HG02642 (cell line): ENCODE measurements around the gene UCK2.

Experiments used
- ATAC-seq: cut with Tn5 transposase; IDR thresholded peaks from one replicate; pipeline ENCODE4 v1.9.1; 2021; ENCODE audit warnings: mild to moderate bottlenecking; ENCODE audit not compliant: unreplicated experiment, poor library complexity

Gene UCK2

DNA sequence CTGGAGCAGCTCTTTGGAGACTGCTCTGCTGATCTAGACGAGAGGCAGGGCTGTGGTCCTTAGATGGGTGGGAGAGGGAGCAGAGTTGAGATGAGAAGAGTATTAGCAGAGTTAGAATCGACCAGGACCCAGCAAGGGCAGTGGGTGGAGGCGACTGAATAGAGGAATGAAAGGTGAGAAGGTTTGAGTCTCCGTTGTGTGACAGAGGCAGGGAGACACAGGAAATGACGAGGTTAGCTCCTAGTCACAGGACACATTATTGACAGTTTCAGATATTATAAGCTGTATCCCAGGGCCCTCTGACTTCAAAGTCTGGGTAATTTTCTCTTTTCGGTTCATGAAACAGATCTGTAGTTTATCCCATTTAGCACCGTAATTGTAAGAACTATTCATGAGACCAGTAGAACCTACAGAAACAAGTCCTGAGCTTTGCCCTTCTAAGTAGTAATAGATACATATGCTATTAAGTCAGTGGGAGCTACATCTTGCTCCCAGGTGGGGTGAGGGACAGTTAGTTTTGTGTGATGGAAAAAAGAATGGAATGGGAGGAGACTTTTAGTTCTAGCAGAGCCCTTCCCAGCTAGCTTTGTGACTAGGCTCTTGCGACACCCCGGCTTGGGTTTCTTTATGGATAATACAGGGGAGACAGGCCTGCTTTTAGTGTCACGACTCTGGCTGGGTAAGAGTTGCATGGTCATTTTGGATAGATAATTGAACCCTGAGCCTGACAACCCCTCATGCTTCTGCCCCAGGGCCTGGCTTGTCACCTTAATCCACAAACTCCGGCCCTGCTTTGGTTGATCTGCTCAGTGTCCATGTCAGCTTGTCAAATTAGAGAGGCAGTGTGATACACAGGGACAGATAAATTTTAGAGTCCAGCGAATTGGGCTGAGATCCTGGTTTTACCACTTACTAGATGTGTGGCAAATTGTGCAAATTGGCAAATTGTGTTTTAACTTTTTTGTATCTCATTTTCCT lies 70.2 kb downstream of the UCK2 start:
- ATAC-seq, result no peak

DNA sequence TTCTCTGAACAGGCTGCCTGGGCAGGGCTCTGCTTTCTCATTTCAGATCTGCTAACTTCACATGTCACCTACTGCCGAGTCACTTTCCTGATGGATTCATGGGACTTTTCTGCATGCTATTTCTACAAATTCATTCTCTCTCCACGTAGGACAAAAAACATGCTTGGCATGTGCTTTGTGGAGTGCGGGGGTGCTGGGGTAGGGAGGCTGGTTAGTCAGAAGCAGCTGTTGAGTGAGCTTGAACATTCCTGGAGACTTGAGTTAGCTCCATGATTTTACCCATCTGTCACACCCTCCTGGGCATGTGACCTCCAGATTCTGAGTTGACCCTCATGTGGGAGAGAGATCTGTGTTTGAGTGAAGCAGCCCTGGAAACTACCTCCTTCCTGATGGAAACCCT lies 71.4 kb downstream of the UCK2 start:
- ATAC-seq, result no peak

DNA sequence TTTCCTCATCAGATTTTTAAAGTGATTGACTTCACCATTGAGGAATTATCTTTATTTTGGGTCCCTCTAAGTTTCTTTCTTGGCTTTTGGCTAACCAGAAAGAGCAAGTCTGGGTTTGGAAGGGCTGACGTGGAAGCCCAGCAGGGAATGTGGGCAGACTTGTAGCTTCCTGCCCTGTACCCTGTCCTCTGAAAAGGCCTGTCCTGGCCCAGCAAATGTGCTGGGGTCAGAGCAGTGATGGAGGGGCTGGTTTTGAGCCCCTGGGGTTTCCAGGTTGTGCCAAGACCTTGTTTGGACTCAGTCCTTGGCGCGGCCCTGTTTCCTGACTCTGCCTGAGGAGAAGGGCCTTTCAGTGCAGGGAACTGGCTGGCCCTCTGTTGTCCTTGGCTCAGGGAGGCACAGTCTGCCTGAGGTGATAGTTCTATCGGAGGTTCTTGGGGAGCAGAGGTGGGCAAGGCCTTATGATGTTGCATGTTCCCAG lies 72.1 kb downstream of the UCK2 start:
- no peak for ATAC-seq

DNA sequence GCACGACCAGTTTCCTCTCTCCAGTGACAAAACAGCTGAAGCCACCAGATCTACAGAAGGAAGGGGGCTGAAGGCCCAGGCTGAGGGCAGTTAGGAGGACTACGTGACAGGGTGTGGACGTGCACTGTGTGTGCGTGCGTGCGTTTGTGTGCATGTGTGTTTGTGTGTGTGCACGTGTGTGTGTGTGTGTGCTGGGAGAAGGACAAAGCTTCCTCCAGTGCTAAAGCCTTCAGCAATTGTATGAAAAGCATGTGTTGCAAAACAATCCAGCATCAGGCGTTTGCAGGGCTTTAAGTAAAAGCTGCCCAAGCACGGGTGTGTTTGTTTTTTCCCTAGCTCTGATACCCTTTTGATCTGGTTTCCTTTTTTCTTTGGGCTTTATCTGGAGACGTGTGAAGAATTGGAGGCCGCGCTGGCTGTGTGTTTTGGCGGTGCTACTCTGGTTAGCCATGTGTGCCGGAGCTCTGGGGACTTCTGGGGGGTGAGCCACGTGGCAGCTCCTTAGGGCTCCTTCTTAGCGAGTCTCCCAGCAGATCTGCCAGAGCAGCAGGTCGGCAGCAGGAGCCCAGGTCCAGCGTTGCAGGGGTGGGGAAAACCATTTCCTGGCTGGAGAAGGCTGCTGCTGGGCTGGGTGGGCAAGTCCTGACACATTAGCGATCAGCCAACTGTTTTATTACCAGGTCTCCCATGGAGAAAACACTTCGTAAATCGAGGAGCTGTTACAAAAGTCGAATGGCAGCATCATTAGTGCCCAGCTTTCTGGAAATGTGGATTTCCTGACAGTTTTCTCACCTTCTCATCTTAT lies 73.4 kb downstream of the UCK2 start:
- no peak for ATAC-seq

DNA sequence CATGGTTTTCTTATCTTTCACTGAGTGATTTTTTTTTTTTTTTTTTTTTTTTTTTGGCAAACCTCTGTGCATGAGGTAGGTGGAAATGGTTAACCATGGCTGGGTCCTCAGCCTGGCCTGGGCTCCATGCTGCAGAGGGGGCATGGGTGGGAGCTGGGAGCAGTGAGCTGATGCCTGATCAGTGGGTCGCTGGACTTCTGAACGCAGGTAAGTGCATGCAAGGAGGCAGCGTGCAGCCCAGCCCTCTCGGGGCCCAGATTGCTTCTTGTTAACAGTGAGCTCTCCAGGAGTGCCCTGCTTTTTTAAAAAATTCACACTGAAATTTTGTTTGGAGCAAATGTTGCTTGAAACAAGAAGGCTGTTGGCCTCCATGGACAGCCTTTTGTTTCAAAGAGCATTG lies 75.2 kb downstream of the UCK2 start:
- ATAC-seq, result no peak

DNA sequence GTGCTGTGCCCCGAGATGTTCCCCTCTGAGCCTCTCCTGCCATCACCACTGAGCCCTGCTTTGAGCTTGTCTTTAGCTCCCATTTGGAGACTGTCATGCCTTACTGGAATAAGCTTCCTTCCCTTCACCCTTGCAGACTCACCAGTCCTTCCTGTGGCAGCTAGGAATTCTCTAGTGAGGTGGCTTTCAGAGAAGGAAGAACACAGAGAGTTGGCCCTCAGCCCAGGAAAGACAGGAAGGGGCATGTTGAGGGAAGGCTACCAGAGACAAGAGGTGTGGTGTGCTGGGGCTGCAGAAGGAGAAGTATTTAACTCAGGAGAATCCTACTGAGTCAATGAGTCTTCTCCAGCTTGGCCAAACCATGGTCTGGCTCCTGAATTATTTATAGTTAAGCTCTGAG lies 76.3 kb downstream of the UCK2 start:
- ATAC-seq, result no peak

DNA sequence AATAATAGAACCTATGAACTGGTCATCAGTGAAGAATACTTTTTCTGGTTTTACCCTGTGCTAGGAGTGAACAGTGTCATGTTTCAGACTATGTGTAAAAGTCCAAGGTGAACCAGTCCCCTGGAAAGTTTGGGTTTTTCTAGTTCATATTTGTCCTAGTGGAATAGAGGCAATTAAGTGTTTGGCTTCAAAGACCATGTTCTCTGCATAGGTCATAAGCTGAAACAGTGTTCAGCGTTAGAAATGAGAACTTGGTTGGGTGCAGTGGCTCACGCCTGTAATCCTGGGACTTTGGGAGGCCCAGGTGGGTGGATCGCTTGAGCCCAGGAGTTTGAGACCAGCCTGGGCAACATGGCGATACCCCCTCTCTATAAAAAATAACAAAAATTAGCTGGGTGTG lies 77.5 kb downstream of the UCK2 start:
- ATAC-seq, result no peak

DNA sequence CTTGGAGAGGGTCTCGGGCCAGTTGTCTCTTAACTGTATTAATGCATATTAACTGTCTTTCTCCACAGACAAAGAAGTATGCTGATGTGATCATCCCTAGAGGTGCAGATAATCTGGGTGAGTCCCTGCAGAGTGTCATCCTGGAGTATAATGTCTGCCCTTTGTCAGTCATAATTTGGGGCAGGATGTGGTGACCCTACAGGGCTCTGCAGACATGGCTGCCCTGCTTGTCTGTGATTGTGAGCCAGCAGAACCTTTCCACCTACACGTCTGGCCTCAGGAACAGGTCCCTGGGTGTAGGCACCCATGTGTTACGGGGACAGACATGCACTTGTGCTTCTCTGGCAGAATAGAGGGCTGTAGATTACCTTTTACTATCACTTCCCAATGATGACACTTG lies 78.4 kb downstream of the UCK2 start:
- ATAC-seq, result no peak

DNA sequence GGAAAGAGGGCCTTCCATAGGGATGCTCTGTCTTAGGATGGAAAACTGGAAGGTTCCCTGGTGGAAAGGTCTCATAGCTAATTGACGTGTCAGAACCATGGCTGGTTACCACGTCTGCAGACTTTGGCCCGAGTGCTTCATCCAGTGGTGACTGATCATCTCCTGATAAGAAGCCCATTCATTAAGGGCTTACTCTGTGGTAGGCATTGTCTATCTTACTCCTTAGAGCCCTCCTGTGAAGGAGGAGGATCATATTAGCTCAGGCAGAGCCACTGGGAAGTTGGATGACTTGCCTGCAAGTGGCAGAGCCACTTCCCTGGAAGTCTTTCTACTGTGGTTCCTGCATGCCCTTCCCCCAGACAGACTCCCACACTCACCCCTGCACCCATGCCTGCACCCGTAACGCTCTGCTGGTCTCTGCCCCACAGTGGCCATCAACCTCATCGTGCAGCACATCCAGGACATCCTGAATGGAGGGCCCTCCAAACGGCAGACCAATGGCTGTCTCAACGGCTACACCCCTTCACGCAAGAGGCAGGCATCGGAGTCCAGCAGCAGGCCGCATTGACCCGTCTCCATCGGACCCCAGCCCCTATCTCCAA lies 79.9 kb downstream of the UCK2 start:
- ATAC-seq, result no peak

DNA sequence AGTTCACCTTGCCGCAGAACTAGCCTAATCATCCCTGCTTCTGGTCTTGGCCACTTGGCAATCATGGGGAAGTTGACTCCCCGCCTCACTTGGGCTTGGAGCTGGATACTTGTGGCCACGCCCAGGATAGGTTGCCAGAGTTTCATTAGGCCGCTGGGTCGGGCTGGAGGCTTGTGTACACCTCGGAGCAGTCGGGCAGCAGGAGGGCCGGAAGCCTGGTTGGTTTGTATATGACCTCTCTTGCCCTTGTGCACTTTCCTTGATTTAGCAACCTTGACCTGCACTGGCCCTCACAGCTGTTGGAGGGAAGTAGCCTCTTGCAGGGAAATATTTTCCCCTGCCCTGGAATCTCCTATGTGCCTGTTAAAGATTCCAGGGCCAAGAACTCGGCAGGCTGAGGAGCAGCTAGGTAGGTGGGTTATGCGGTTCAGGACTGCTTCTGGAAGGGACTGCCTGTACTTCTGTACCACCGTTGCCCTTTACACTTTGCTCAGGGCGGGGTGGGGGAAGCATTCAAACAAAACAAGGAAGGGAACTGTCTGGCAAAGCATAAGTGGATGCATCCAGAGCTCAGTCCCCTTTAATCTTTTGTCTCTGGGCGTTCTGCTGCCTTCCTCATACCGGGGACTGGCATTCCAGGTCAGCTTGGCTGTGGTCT lies 83.5 kb downstream of the UCK2 start:
- ATAC-seq, result no peak

DNA sequence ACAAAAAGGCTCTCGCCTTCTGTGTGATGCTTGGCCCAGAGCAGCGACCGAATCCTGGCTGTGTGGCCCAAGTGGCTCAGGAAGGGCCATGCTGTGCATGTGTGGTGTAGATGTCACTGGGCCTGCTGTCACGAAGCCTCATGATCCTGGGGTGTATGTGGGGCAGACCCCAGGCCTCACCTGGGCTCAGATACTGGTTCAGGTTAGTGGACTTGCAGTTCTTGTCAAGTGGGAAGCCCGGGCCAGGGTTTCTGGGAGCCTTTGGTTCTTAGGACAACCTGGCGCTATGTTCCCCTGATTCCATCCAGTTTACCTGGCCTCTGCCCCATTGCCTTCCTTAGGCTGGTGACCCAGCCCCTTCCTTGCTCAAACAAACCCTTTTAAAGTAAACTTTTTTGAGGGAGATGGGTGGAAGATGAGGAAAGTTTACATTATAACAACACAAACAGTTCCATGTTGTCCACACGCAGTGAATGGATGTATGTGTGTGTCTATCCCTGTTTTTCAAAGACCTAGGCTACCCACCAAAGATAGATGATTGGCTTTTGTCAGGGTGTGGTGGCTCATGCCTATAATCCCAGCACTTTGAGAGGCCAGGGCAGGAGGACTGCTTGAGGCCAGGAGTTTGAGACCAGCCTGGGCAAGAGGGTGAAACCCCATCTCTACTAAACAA lies 84.3 kb downstream of the UCK2 start:
- no peak for ATAC-seq

DNA sequence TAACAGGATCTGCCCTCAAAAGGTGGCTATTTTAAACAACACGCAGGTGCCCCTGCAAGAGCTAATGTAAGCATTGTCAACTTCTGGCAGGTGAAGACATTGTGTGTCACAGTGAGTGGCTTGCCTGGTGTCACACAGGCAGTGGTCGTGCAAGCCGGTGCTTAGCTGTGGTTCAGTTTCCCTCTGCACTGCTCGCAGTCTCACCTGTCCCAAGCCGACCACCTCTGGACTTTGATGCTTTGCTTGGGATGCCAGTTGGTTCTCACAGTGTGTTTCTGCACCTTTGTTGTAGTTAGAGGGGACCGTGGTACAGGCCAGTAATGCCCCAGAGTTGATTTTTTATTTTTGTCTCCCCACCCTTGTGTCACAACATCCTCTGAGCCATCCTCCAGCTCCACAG lies 85.2 kb downstream of the UCK2 start:
- no peak for ATAC-seq

DNA sequence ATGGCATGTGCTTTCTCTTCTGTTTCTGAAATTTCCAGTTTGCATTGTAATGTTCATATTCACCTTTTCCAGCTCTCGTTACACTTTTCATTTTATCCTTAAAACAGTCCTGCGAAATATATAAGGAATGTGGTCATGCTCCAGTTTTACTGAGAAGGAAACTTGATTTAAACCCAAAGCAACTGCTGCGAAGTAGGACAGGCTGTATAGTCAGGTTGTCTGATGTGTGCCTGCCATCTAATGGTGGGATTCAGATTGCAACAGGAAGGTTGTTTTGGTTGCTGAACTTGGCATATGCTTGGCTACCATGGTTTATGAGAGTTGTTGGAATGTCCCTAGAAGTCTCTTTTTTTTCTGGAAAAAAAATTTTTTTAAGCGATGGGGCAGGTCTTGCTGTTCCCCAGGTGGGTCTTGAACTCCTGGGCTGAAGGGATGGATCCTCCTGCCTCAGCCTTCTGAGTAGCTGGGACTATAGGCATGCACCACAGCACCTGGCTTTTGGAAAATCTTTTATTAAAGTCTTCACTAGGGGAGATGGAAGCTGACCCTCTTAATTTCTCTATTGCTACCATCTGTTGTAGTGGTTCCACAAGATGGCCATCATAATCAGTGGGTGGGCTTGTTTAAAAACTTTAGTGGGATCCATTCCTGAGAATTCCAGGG lies 86.9 kb downstream of the UCK2 start:
- peak; percentile 80 for ATAC-seq

DNA sequence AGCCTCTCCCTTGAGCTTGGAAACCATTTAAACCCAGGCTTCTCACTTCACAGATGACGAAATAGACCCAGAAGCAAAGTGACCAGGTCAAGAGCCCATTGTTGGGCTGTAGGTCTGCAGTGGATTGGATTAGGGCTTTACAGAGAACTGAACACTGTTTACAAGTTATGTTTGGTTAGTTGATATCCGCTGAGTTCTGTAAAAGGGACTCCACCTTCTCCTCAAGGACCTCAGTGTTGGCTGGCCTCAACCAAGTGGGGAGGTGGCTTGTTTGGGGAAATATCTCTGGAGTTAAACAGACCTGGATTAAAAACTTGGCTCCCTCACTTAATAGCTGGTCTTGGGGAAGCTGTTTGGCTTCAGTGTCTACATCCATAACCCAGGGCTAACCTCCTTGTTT lies 88.1 kb downstream of the UCK2 start:
- ATAC-seq, result no peak

DNA sequence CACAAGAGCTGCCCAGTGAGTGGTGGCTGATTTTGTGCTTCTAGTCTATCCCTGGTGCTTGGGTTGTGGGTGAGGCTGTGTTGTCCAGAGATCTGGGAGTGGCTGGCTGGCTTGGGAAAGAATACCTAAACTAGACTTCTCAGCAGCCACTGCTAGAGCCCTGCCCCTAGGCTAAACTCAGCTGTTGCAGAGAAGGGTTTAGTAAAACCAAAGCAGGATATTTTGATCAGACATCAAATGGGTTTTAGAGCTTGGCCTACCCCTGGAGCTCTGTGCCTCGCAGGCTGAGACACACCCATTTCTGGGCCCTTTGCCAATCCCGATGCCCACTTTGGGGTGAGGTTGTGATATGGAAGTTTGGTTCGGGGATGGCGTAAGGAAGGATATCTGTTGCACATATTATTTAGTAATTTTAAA lies 88.5 kb downstream of the UCK2 start:
- no peak for ATAC-seq

DNA sequence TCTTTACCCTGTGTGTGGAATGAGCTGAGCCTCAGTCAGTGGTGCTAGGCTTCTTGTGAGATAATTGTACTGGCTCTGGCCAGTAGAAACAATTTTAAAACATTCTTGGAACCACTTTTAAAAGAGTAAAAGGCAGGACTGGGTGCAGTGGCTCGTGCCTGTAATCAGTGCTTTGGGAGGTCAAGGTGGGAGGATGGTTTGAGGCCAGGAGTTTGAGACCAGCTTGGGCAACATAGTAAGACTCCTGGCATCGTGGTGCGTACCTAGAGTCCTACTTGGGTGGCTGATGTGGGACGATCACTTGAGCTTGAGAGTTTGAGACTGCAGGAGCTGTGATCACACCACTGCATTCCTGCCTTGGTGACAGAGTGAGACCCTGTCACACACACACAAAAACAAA lies 89.8 kb downstream of the UCK2 start:
- no peak for ATAC-seq

DNA sequence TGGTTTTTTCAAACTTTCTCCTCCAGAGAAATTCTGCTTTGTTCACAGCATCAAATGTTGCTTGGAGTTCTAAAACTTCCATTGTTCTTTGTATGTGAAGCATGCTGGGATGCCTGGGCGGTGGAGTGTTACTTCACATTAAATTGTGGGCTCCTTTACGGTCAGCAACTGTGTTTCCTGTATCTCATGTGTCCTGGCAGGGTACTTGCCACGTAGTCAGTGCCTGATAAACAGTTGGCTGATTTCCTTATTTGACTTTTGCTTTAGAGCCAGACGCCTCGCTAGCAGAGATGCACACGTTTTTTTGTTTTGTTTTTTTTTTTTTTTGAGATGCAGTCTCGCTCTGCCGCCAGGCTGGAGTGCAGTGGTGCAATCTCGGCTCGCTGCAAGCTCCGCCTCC lies 96.7 kb downstream of the UCK2 start:
- ATAC-seq, result no peak

DNA sequence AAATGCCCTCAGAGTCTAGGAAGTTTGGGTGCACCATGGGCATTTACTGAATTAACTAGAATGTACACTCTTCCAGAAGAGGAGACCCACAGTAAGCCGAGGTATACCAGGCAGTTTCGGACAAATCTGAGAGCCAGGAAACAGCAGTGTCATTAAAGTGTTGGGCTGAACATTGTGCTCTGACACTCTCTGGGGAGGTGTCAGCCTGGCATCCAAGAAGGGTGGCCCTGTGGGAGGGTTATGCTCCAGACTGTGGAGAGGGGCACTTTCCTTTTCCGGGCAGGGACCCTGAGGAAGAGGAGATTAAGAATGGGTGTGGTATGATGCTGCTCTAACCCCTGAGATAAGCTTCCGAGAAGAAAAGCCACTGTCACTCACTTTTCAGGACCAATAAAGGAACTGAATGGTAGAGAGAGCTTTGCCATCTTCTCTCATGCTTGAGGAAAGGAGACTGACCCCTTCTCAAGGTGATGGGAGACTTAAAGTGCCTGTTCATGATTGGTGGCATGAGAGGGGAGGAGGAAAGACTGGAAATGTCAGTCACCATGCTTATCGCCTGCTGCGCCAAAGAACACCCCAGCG lies 98.2 kb downstream of the UCK2 start:
- no peak for ATAC-seq

DNA sequence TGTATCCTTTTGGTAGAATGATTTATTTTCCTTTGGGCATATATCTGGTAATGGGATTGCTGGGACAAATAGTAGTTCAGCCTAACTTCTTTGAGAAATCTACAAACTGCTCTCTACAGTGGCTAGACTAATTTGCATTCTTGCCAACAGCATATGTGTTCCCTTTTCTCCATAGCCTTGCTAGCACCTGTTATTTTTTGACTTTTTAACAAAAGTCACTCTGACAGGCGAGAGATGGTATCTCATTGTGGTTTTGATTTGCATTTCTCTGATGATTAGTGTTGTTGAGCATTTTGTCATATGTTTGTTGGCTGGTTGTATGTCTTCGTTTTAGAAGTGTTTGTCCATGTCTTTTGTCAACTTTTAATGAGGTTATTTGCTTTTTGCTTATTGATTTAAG lies 99.8 kb downstream of the UCK2 start:
- ATAC-seq, result peak; percentile 78
